ENCODE measurements around the gene CASK.

Gene CASK

DNA sequence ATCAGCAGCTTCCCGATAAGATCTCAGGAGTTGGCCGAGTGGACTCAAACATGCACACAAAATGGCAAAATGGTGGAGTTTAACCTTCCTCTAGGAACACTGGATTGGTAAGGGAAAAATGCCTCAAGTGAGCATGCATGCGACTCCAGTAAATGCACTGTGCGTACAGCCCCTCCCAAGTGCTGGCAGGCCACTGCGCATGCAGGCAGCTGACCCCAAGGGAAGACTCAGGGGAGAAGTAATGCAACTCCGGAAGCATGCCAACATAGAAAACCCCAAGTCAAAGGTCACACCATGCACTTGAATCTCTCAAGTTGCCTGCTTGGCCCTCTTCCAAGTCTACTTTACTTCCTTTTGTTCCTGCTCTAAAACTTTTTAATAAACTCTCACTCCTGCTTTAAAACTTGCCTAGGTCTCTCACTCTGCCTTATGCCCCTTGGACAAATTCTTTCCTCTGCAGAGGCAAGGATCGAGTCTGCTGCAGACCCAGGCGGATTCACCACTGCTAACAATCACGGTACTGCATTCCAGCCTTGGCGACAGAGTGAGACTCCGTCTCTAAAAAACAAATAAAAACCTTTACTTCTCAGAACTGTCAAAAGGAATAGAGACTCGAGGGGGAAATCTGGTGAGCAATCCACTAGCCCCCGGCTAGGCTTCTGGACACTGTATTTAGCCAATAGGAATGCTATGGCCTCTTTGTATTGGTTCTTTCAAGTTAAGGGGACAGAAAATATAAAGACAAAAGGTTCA, 442.7 kb downstream of the CASK start:
- TF ChIP-seq, protein P1, sequence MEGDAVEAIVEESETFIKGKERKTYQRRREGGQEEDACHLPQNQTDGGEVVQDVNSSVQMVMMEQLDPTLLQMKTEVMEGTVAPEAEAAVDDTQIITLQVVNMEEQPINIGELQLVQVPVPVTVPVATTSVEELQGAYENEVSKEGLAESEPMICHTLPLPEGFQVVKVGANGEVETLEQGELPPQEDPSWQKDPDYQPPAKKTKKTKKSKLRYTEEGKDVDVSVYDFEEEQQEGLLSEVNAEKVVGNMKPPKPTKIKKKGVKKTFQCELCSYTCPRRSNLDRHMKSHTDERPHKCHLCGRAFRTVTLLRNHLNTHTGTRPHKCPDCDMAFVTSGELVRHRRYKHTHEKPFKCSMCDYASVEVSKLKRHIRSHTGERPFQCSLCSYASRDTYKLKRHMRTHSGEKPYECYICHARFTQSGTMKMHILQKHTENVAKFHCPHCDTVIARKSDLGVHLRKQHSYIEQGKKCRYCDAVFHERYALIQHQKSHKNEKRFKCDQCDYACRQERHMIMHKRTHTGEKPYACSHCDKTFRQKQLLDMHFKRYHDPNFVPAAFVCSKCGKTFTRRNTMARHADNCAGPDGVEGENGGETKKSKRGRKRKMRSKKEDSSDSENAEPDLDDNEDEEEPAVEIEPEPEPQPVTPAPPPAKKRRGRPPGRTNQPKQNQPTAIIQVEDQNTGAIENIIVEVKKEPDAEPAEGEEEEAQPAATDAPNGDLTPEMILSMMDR (IDR thresholded peaks at IDR 0.05; ENCODE audit: low read length, missing control alignments): no peak
- DNase-seq (ENCODE audit: low read depth): no peak
- no peak overlapping the region for H3K4me3 ChIP-seq (replicated peaks; ENCODE audit: low read depth, low read length)

DNA sequence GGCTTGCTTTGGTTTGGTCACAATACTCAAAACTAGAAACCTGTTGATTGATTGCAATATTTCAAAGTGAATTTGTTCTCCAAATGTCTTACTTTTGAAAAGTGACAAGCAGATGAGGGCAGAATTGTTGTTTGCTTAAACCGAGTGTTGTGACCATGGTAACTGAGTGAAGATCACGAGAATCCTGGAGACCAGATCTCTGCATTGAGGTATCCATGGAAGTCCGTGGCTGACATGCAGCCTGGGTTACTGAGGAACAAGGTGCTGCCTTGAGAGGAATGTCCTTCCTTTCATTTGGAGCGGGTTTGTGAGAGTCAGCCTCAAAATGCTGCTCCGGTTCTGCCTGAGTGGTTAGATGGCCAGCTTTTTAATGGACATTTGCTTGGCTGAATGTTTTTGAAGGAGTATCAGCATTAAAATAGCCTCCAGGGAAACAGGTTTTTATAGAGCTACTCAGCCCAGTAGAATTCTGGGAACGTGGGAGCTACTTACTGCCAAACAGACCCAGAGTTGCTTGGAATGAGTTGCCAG, 444.9 kb downstream of the CASK start:
- DNase-seq (ENCODE audit: low read depth): no peak
- TF ChIP-seq, protein P1 (IDR thresholded peaks at IDR 0.05; ENCODE audit: low read length, missing control alignments): no peak
- H3K4me3 ChIP-seq (replicated peaks; ENCODE audit: low read depth, low read length): no peak overlapping the region

DNA sequence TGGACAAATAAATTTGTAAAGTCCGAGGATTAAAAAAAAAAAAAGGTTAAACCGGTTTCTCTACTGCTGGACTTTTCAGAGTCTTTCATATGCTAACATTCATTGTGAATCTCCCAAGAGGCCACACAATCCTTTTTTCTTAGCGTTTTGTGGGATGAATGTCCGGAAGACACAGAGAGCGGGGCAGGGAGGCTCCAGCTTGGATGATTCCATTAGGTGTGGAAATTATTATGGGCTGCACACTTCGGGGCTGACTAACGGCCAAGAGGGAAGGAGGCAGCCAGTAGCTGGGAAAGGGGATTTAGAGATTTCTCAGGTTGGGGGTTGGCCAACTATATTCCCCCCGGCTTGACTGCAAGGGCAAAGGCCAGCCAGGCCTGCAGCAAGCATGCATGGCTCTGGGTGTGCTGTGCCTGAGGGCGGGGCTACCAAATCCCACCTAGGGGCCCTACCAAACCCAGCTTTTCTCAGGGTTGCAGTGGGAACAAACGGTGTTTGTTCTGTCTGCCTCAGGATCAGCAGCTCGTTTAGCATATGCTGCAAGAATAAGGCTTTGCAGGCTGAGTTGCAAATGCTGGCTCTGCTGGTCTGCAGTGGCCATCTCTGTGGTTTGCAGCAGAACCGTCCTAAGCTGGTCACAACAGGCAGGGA, 447.6 kb downstream of the CASK start:
- H3K4me3 ChIP-seq (replicated peaks; ENCODE audit: low read depth, low read length): no peak overlapping the region
- DNase-seq (ENCODE audit: low read depth): no peak
- TF ChIP-seq, protein P1 (IDR thresholded peaks at IDR 0.05; ENCODE audit: low read length, missing control alignments): no peak

DNA sequence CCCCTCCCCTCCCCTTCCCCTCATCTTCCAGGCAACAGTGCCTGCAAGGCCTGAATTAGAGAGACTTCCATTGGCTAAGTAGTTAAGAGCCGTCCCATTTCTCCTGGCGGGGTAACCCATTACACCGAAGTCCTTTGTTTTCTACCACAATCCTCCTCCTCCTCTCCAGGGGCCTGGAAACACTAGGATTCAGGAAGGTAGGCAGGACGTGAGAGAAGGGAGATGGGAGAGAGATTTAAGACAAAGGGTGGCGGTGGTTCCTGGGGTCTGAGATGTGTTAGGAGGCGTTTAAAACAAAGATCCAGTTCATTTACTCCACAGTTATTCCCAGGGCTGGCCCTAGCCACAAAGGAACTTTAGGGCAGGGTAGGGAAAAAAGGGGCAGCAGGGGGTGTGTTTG, 448.2 kb downstream of the CASK start:
- TF ChIP-seq, protein P1 (IDR thresholded peaks at IDR 0.05; ENCODE audit: low read length, missing control alignments): no peak
- DNase-seq (ENCODE audit: low read depth): no peak
- no peak overlapping the region for H3K4me3 ChIP-seq (replicated peaks; ENCODE audit: low read depth, low read length)

DNA sequence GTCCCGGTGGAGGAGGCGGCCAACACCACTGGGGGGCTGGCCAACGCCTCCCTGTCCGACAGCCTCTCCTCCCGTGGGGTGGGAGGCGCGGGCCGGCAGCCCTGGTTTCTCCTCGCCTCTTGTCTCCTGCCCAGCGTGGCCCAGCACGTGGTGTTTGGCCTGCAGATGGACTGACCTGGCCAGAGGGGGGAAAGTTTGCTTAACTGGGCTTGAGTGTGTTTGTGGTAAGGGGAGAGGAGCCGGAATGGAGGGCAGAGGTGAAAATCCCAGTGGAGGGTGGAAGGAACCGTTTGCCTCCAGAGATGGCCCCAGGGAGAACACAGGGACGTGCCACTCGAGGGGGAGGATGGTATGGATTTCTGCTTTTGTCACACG, 448.6 kb downstream of the CASK start:
- DNase-seq (ENCODE audit: low read depth): no peak
- H3K4me3 ChIP-seq (replicated peaks; ENCODE audit: low read depth, low read length): no peak overlapping the region
- TF ChIP-seq, protein P1 (IDR thresholded peaks at IDR 0.05; ENCODE audit: low read length, missing control alignments): no peak

DNA sequence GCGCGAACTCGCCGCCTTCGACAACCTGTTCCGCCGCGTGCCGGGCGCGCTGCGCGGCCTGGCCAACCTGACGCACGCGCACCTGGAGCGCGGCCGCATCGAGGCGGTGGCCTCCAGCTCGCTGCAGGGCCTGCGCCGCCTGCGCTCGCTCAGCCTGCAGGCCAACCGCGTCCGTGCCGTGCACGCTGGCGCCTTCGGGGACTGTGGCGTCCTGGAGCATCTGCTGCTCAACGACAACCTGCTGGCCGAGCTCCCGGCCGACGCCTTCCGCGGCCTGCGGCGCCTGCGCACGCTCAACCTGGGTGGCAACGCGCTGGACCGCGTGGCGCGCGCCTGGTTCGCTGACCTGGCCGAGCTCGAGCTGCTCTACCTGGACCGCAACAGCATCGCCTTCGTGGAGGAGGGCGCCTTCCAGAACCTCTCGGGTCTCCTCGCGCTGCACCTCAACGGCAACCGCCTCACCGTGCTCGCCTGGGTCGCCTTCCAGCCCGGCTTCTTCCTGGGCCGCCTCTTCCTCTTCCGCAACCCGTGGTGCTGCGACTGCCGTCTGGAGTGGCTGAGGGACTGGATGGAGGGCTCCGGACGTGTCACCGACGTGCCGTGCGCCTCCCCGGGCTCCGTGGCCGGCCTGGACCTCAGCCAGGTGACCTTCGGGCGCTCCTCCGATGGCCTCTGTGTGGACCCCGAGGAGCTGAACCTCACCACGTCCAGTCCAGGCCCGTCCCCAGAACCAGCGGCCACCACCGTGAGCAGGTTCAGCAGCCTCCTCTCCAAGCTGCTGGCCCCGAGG, 449.2 kb downstream of the CASK start:
- no peak for DNase-seq (ENCODE audit: low read depth)
- TF ChIP-seq, protein P1 (IDR thresholded peaks at IDR 0.05; ENCODE audit: low read length, missing control alignments): no peak
- H3K4me3 ChIP-seq (replicated peaks; ENCODE audit: low read depth, low read length): no peak overlapping the region
